ENCODE results near the gene OR1F1.

DNA sequence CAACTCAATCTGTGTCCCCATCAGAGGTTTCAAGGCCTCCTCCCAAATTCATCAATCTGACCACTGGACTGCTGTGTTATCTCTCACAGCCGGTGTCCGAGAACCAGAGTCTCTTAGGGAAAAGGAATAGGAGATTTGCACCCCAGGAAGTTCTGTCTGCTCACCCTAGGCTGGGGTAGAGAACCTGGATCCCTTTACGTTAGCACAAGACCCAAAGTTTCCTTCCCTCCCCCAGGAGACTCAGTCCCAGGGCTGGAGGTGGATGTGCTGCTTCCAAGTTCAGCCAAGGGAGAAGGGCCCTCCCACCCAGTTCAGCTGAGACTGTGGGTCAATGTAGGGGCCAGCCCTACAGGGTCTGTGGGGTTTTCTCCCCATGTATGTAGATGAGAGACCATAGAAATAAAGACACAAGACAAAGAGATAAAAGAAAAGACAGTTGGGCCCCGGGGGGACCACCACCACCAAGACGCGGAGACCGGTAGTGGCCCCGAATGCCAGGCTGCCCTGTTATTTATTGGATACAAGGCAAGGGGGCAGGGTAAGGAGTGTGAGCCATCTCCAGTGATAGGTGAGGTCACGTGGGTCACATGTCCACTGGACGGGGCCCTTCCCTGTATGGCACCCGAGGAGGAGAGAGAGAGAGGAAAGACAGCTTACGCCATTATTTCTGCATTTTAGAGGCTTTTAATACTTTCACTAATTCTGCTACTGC lies 22.7 kb upstream of the OR1F1 start:
- TF ChIP-seq CTCF (IDR thresholded peaks at IDR 0.05), result no peak
- TF ChIP-seq POLR2AphosphoS5 (IDR thresholded peaks at IDR 0.05; ENCODE audit: low read depth, low read length), result no peak
- TF ChIP-seq TCF7L2 (IDR thresholded peaks at IDR 0.05; ENCODE audit: low read depth, low read length), result no peak

Measured in Panc1 (cell line).